Activated CD4-positive, alpha-beta T cell treated with anti-CD3 and anti-CD28 coated beads, Interleukin-2, amount 10 ng/mL, durations not matched to agents 24 days and 14 days (primary cell): ENCODE results near the gene SETD3. TPM values are rescaled to one million over a fixed set of nuclear protein-coding genes. Genes with fewer than 3 reads are reported as not detected.

Source experiments
- DNase-seq: peaks from one replicate; pipeline ENCODE4 v3.0.0; 2022
- H3K27ac Mint-ChIP-seq: one replicate; pipeline ENCODE4 v1.8.0; 2022; ENCODE audit warnings: mild to moderate bottlenecking, mixed read lengths
- H3K27me3 Mint-ChIP-seq: one replicate; pipeline ENCODE4 v1.8.0; 2022; ENCODE audit warnings: mixed read lengths
- H3K36me3 Mint-ChIP-seq: one replicate; pipeline ENCODE4 v1.8.0; 2022; ENCODE audit warnings: low read depth, mild to moderate bottlenecking, mixed read lengths
- H3K4me1 Mint-ChIP-seq: one replicate; pipeline ENCODE4 v1.8.0; 2021; ENCODE audit warnings: mixed read lengths
- H3K4me3 Mint-ChIP-seq: one replicate; pipeline ENCODE4 v1.8.0; 2022; ENCODE audit warnings: mild to moderate bottlenecking, moderate library complexity, mixed read lengths
- H3K9me3 Mint-ChIP-seq: one replicate; pipeline ENCODE4 v1.8.0; 2021; ENCODE audit warnings: mixed read lengths
- intact Hi-C: fragments of 100-400 bp; cut with micrococcal nuclease; formaldehyde crosslinking; loops from one replicate; pipeline ENCODE4 v1.15.1; 2023
- total RNA-seq: library from RNA; stranded (reverse); gene quantifications from 2 replicates; pipeline ENCODE4 v1.2.3, GENCODE V29; 2022

The SETD3 gene
- total RNA-seq, 1 donor from 2014 or later, result 57.9 TPM

DNA sequence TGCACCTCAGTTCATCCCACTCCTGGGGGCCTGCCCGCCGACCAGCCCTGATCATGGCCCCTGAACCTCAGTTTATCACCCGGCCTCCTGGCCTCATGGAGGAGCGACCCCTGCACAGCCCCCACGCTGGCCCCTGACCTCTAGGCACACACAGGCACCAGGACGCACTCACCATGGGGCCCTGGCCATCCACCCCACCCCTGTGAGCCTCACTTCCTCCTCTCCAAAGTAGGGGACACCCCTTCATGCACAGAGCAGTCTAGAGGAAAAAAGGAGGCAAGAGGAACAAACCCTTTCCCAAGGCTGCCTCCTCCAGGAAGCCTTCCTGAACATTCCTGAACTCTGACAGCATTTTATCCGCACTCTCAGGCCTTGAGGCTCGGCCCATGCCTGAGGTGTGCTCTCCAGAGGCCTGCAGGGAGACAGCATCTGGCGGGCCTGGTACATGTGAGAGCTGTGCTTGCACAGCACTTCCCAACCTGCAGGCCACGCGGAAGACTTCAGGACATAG, 40.0 kb upstream of the SETD3 start:
- H3K27me3 Mint-ChIP-seq, result no peaks in the 10 kb centered on the region
- no peak for DNase-seq
- no peak overlapping the region for H3K27ac Mint-ChIP-seq
- H3K4me3 Mint-ChIP-seq, result no peak overlapping the region
- peaks cover 6% of the 10 kb centered on the region for H3K4me1 Mint-ChIP-seq
- intact Hi-C loops, result no loop called here
- no peaks in the 10 kb centered on the region for H3K36me3 Mint-ChIP-seq
- H3K9me3 Mint-ChIP-seq, result no peaks in the 10 kb centered on the region

DNA sequence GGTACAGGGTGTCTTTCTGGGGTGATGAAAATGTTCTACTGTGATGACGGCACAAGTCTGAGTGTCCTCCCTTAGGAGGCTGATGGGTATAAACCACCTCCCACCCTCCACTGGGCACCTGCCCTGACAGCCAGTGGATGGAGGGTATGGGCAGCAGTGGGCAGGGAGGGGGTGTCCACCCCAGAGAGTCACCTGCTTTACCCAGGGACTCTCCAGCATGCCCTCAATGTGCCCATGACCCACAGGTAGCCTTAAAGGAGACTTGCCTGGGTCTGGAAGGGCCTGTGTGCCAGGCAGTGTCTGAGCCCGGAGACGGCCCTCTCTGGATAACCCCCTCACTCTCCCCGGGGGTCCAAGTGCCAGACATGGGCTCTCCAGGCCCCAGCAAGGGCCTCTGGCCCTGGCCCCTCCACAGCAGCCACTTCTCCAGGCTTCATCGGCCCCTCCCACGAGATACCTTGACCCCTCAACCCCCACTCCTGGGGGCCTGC, 39.3 kb upstream of the SETD3 start:
- Mint-ChIP-seq H3K4me3 (no peak overlapping the region), H3K27me3 (no peaks in the 10 kb centered on the region), H3K27ac (no peak overlapping the region), H3K4me1 (peaks cover 1% of the 10 kb centered on the region), H3K9me3 (no peaks in the 10 kb centered on the region), H3K36me3 (no peaks in the 10 kb centered on the region)
- no peak for DNase-seq
- intact Hi-C loops, result no loop called here

DNA sequence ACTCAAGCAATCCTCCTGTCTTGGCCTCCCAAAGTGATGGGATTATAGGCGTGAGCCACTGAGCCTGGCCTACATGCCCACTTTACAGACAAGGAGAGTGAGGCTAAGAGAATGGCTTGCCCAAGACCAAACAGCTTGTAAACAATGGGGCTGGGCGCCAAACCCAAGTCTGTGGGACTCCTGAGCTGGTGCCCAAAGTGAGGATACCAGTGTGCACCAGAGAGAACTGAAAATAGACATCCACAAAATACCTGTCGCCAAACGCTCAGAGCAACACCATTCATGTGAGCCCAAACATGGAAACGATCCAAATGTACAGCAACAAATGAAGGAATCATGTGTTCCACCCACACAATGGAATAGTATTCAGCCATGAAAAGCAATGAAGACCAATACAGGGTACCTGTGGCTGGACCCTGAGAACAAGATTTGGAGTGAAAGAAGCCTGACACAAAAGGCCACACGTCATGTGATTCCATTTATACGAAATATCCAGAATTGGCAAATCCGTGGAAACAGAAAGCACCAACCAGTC, 38.8 kb upstream of the SETD3 start:
- Mint-ChIP-seq H3K36me3 (no peaks in the 10 kb centered on the region), H3K4me3 (no peak overlapping the region), H3K4me1 (no peaks in the 10 kb centered on the region), H3K27ac (no peak overlapping the region), H3K9me3 (no peaks in the 10 kb centered on the region), H3K27me3 (no peaks in the 10 kb centered on the region)
- DNase-seq, result no peak
- intact Hi-C loops, result no loop called here

GRCh38 chr14:99518441-99519346, 38.0 kb upstream of the SETD3 start:
- intact Hi-C loops, result loop anchor here (1.0 kb wide), 2 partner anchors 111 to 367 kb away; no protein-coding TSS in a partner anchor
- Mint-ChIP-seq H3K4me3 (no peak overlapping the region), H3K36me3 (no peaks in the 10 kb centered on the region)

GRCh38 chr14:99517643-99518381, 37.2 kb upstream of the SETD3 start:
- Mint-ChIP-seq H3K27ac (no peak overlapping the region), H3K27me3 (no peaks in the 10 kb centered on the region), H3K4me1 (no peaks in the 10 kb centered on the region), H3K9me3 (no peaks in the 10 kb centered on the region), H3K4me3 (no peak overlapping the region), H3K36me3 (no peaks in the 10 kb centered on the region)
- intact Hi-C loops, result loop anchor here (1.0 kb wide), 2 partner anchors 111 to 367 kb away; no protein-coding TSS in a partner anchor
- no peak for DNase-seq

More at GRCh38 chr14:99518441-99519346, 38.0 kb upstream of the SETD3 start:
- Mint-ChIP-seq H3K27me3 (no peaks in the 10 kb centered on the region), H3K27ac (no peak overlapping the region), H3K4me1 (no peaks in the 10 kb centered on the region), H3K9me3 (no peaks in the 10 kb centered on the region)
- DNase-seq, result peak; percentile 95

DNA sequence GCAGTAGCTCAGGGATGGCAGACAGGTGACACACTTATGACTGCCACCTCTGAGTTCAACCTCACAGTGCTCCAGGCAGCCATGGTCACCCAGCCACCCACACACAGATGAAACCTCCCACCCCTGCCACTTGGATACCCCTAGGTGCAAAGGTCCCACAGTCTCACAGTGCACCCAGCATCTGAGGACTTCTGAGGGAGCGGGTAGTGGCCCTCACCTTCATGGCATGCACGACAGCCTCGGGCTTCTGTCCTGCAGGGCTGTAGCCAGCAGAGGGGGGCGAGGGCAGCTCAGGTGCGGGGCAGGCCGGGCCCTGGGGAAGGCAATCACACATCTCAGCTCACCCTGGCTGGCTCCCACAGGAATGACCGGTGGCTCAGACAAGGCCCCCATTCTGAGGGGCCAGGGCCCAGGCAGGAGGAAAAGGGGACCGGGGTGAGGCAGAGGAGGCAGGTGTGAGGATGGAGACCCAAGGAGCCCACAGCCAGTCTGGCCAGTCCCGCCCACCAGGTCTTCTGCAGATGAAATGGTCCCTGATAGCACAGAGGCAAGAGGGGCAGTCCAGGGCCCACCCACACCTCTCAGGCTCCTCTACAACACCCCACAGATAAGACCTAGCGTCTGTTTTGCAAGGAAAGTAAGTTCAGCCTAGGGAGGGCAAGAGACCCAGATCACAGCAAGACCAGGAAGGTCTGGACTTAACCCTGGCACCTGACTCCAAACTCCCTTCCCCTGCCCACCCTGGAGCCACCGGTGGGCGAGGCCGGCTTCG, 36.4 kb upstream of the SETD3 start:
- no peaks in the 10 kb centered on the region for H3K27me3 Mint-ChIP-seq
- intact Hi-C loops, result no loop called here
- H3K27ac Mint-ChIP-seq, result no peak overlapping the region
- no peak for DNase-seq
- H3K9me3 Mint-ChIP-seq, result no peaks in the 10 kb centered on the region
- H3K4me3 Mint-ChIP-seq, result no peak overlapping the region
- no peaks in the 10 kb centered on the region for H3K4me1 Mint-ChIP-seq
- H3K36me3 Mint-ChIP-seq, result peaks cover 3% of the 10 kb centered on the region

- Mint-ChIP-seq H3K4me3 (no peak overlapping the region), H3K36me3 (peaks cover 3% of the 10 kb centered on the region), H3K9me3 (no peaks in the 10 kb centered on the region), H3K4me1 (no peaks in the 10 kb centered on the region), H3K27me3 (no peaks in the 10 kb centered on the region), H3K27ac (no peak overlapping the region)
- no peak for DNase-seq
- intact Hi-C loops, result no loop called here
These were observed 35.7 kb upstream of the SETD3 start for GRCh38 chr14:99516156-99516870.

DNA sequence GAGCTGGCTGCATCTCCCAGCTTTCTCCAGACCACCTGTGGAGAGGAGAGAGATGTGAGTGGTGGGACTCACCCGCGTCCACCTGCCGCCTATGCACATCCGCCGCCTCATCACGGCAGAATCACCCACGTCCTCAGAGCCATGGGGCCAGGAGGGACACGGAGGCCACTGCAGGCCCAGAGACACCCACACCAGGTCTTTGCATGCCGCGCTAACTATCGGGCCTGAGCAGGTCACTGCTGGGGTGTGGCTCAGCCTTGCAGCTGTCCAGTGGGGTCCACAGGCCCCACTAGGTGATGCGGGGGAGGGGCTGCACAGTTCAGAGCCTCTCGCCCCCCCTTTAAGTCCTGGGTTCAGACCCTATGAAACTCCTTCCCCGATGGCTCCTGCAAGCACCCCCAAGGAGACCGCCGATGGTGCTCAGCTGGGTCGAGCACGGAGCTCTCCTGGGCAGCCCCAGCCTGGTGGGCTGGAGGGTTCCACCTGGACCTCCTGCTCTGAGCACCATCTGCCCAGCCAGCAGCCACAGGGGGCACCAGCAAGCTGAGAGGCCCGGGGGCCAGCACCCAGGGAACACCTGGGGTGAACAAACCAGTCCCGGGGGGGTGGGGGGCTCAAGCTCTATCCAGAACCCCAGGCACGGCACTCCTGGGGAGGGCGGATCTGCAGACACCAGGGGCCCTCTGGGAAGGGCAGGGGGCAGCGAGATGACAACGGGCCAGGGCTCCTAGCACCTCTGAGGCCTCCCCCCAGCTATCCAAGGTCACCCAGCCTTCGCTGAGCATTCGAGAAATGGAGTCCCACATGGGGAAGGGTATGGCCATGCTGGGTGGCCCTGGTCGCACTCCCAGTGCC, 34.9 kb upstream of the SETD3 start:
- no peaks in the 10 kb centered on the region for H3K4me1 Mint-ChIP-seq
- no peak for DNase-seq
- no peak overlapping the region for H3K4me3 Mint-ChIP-seq
- peaks cover 5% of the 10 kb centered on the region for H3K36me3 Mint-ChIP-seq
- H3K27me3 Mint-ChIP-seq, result no peaks in the 10 kb centered on the region
- intact Hi-C loops, result no loop called here
- no peaks in the 10 kb centered on the region for H3K9me3 Mint-ChIP-seq
- no peak overlapping the region for H3K27ac Mint-ChIP-seq

GRCh38 chr14:99514552-99515300, 34.1 kb upstream of the SETD3 start:
- no peaks in the 10 kb centered on the region for H3K9me3 Mint-ChIP-seq
- no peak overlapping the region for H3K27ac Mint-ChIP-seq
- DNase-seq, result no peak
- intact Hi-C loops, result no loop called here
- peaks cover 5% of the 10 kb centered on the region for H3K36me3 Mint-ChIP-seq
- no peak overlapping the region for H3K4me3 Mint-ChIP-seq
- H3K27me3 Mint-ChIP-seq, result no peaks in the 10 kb centered on the region
- H3K4me1 Mint-ChIP-seq, result no peaks in the 10 kb centered on the region

DNA sequence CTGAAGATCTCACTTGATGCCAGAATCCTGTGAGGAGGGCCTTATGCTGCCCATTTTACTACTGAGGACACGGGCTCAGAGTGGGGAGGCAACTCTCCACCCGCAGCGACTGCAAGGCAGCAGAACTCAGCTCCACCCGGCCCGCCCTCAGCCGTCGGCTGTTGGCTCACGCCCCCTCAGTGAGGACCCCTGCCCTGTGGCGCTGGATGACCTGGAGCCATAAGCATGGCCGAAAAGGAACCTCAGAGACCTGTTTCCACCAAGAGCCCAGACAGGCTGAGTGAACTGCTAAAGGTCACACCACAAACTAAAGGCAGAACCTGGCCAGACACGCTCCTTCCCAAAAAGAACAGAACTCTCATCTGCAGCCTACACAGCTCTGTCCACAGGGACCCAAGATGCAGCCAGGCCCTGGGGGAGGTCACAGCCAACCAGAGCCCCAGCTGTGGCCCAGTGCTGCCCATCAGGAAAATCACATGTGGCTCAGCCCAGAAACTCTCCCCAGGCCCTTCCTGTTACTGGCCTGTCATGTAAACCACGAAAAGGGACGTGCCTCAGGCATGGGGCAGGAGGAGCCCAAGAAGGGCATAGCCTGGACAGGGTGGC, 33.4 kb upstream of the SETD3 start:
- no peak for DNase-seq
- Mint-ChIP-seq H3K27me3 (no peaks in the 10 kb centered on the region), H3K27ac (no peak overlapping the region), H3K4me1 (no peaks in the 10 kb centered on the region), H3K4me3 (no peak overlapping the region), H3K9me3 (no peaks in the 10 kb centered on the region), H3K36me3 (peaks cover 10% of the 10 kb centered on the region)
- intact Hi-C loops, result no loop called here

DNA sequence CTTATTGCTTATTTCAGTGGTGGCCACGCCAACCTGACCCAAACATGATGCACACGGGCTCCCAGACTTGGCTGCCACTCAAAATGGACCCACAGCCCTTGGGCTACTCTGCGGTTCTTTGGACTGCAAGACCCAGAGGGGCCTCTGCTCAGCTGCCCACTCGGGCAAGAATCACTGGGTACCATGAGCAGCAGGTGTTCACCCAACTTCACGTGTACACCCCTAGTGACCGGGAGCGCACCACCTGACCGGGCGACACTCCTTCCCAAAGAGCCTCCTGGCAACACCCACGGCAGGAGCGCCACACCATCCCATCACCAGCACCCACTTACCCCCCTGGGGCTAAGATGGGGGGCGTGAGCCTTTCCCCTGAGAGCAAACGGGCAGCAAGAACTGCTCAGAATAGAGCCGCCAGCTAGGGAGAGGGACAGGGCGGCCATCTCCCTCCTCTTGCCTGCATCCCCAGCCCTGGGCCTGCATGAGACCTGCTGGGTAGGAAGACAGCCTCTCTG, 32.6 kb upstream of the SETD3 start:
- intact Hi-C loops, result no loop called here
- DNase-seq, result no peak
- H3K4me1 Mint-ChIP-seq, result no peaks in the 10 kb centered on the region
- H3K27me3 Mint-ChIP-seq, result no peaks in the 10 kb centered on the region
- H3K27ac Mint-ChIP-seq, result no peak overlapping the region
- H3K9me3 Mint-ChIP-seq, result no peaks in the 10 kb centered on the region
- H3K36me3 Mint-ChIP-seq, result peaks cover 15% of the 10 kb centered on the region
- no peak overlapping the region for H3K4me3 Mint-ChIP-seq
